NCI-H2196 treated with DMSO at 0.1 percent for 48 hours (cell line): ENCODE results near the gene LRRC3B.

Experiments used
- DNase-seq: peaks from one replicate; lab custom pipeline; 2025; ENCODE audit not compliant: unreplicated experiment; lab: John Stamatoyannopoulos, UW

Gene LRRC3B

GRCh38 chr3:26704736-26705135 lies 82.2 kb downstream of the LRRC3B start:
- DNase-seq, result no peak

- no peak for DNase-seq
These were observed 85.9 kb downstream of the LRRC3B start for GRCh38 chr3:26708501-26708900.

- no peak for DNase-seq
These were observed 89.8 kb downstream of the LRRC3B start for GRCh38 chr3:26712211-26713026.

- DNase-seq, result no peak
These were observed 90.5 kb downstream of the LRRC3B start for GRCh38 chr3:26713091-26713490.

- DNase-seq, result no peak
These were observed 91.9 kb downstream of the LRRC3B start for GRCh38 chr3:26714485-26714884.

GRCh38 chr3:26715431-26715830 lies 92.9 kb downstream of the LRRC3B start:
- no peak for DNase-seq

GRCh38 chr3:26718315-26718714 lies 95.7 kb downstream of the LRRC3B start:
- DNase-seq, result no peak

GRCh38 chr3:26719134-26719533 lies 96.6 kb downstream of the LRRC3B start:
- DNase-seq, result no peak

- no peak for DNase-seq
These were observed 98.5 kb downstream of the LRRC3B start for GRCh38 chr3:26721047-26721446.

- DNase-seq, result no peak
These were observed 109.3 kb downstream of the LRRC3B start for GRCh38 chr3:26731843-26732242.

- no peak for DNase-seq
These were observed 127.7 kb downstream of the LRRC3B start for GRCh38 chr3:26750263-26750662.

- DNase-seq, result no peak
These were observed 129.9 kb downstream of the LRRC3B start for GRCh38 chr3:26752466-26752865.

GRCh38 chr3:26753095-26753494 lies 130.5 kb downstream of the LRRC3B start:
- DNase-seq, result no peak

GRCh38 chr3:26757978-26758377 lies 135.4 kb downstream of the LRRC3B start:
- no peak for DNase-seq
